Activated CD4-positive, CD25-positive, alpha-beta regulatory T cell (primary cell): Measurements from ENCODE around the gene BARX1.
"Not testable (repeated sequence)": the region's sequence is repeated elsewhere in the genome, so short reads cannot be mapped to it uniquely, and the experiment has no call there.

Experiments used
- DNase-seq, 4 experiments: peaks; one replicate each; lab custom pipeline; 2025; lab: John Stamatoyannopoulos, UW

The BARX1 gene

GRCh38 chr9:93951655-93952118 is 3.5 kb downstream of the BARX1 start:
- no peak for DNase-seq

GRCh38 chr9:93950619-93951601 is 4.2 kb downstream of the BARX1 start:
- no peak for DNase-seq

DNA sequence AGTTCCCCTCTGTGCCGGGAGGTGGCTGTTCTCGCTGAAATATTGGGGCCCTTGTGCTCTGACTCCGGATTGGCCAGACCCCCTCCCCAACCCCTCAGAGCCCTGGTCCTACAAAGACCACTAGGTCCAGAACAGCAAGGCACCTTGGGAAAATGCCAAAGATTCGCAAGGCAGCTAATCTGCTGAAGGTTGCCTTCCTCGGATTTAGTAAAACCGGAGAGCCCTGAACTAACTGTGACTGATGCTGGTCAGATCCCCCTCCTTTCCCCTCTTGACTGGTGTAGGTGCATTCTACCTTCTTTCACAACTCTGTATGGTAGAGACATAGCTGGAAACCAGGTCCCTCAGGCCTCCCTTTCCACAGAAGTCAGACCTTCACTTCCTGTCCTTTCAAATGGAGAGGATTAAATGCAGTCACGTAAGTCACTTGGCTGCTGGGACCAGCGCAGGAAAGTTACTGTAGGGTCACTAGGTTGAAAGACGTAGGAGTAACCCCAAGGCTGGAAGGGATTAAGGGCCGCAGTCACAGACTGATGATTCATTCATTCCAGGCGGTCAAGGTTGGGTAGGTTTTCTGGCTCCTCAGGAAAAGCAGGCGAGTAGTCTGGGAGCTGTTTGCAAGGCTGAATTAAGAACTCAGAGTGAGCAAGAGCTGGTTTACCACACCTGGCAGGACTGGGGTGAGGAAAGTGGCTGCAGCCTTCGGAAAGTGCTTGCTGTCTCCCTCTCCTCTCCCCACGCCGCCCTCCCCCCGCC is 5.3 kb downstream of the BARX1 start:
- no peak for DNase-seq

DNA sequence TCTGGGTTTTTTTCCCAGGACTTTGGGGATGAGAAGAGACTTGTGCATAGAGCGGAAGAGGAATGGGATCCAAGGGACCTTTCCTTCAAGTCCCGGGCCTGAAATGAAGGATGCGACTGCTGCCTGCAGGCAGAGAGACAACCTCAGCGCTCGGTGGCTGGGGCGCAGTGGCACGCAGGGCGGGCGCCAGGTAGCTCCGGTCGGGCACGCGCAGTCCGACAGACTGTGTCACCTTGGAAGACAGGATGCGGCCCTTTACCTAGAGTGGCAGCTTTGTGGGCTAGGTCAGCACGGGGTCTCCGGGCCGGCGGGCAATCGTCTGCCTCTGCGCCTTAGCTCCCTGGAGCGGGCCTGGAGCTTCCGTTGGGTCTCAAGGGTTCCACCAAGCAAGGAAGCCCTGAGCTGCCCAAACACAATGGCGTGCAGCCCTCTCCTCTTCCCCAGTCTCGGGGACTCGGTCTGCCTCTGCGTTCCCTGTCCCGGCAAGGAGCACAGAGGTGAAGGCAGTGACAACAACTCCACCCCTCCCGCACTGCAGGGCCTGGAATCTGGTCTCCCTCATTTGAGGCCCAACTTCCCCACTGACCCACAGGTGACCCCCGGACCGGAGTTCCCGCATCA is 6.0 kb downstream of the BARX1 start:
- DNase-seq: no peak

DNA sequence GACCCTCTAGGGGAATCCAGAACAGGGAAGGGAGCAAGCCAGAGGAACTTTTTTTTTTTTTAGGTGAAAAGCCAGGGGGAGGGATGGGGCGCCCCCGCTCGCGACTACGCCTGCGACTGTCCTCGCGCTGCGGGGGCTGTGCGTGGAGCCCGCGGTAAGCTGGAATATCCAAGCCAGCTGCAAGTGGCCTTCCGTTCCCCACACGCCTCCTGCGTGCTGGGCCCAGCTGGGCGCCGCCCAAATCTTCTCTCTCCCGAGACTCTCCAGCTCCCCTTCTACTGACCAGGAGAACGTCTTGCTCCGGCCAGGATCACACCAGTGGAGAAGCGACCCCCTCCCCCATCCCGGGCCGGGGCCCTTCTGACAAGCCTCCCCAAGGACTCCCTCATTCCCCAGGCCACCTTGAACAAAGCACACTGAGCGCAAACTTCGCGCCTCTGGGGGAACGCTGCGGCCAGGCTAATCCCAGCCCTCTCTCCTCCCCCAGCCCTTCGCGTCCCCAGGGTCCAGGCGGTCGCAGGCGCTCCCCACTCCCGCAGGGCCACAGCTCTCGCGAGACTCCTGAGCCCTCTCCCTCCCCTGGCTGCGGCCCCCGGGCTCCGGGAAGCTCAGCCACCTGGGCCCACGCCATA is 6.6 kb downstream of the BARX1 start:
- no peak for DNase-seq

GRCh38 chr9:93947409-93948070 is 7.6 kb downstream of the BARX1 start:
- no peak for DNase-seq

DNA sequence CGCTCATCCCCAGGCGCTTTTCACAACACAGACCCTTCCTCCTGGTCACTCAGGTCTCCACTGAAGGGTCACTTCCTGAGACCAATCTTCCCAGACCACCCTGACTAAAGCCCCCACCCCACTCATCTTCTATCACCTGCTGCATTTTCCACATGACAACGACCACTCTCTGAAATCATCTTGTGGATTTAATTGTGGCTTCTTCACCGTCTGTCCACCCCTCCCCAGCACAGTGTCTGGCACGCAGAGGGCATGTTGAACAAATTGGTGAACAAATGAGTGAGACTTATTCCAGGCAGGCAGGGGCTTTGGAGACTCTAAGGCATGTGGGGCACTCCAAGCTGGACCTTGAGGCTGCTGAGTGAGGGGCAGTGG is 8.8 kb downstream of the BARX1 start:
- no peak for DNase-seq

- no peak for DNase-seq
Observed at GRCh38 chr9:93945400-93946337, 9.5 kb downstream of the BARX1 start.

- no peak for DNase-seq
Observed at GRCh38 chr9:93944011-93944410, 11.1 kb downstream of the BARX1 start.

GRCh38 chr9:93942161-93942560 is 13.0 kb downstream of the BARX1 start:
- DNase-seq: no peak

DNA sequence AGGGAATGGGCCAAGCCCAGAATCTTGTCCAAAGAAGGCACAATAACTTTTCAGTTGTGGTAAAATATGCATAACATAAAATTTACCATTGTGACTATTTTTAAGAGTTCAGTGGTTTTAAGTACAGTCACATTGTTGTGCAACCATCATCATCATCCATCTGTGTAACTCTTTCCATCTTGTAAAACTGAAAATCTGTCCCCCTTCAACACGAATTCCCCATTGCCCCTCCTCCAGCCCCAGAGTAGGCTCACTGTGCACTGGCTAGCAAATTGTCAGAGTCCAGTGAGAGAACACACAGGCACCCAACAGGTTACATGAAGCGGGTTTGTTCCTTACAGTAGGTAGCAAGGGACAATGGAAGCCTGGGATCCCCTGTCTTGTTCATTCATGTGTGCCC is 13.7 kb downstream of the BARX1 start:
- no peak for DNase-seq

DNA sequence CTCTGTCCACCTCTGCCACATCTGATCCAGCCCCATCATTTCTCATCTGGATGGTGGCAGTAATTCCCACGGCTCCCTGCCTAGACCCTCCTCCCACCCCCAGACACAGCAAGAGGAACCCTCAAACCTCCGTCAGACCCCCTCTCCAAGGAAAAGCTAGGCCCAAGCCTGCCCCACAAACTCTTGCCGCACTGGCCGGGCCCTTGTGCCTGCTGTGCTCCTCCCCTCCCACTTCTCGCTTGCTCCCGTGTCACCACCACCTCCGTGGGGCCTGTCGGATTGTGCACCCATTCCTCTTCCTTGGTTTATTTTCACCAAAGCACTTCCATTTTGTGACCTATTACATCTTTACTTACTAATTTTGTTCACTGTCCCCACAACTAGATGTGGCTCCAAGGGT is 14.2 kb downstream of the BARX1 start:
- DNase-seq: no peak

GRCh38 chr9:93939589-93939988 is 15.6 kb downstream of the BARX1 start:
- DNase-seq: not testable (repeated sequence)

GRCh38 chr9:93937193-93937592 is 18.0 kb downstream of the BARX1 start:
- no peak for DNase-seq

- no peak for DNase-seq
Observed at GRCh38 chr9:93931905-93932304, 23.2 kb downstream of the BARX1 start.

GRCh38 chr9:93930070-93930469 is 25.1 kb downstream of the BARX1 start:
- DNase-seq: no peak

- no peak for DNase-seq
Observed at GRCh38 chr9:93929231-93929630, 25.9 kb downstream of the BARX1 start.

- DNase-seq: no peak
Observed at GRCh38 chr9:93922535-93922934, 32.6 kb downstream of the BARX1 start.

DNA sequence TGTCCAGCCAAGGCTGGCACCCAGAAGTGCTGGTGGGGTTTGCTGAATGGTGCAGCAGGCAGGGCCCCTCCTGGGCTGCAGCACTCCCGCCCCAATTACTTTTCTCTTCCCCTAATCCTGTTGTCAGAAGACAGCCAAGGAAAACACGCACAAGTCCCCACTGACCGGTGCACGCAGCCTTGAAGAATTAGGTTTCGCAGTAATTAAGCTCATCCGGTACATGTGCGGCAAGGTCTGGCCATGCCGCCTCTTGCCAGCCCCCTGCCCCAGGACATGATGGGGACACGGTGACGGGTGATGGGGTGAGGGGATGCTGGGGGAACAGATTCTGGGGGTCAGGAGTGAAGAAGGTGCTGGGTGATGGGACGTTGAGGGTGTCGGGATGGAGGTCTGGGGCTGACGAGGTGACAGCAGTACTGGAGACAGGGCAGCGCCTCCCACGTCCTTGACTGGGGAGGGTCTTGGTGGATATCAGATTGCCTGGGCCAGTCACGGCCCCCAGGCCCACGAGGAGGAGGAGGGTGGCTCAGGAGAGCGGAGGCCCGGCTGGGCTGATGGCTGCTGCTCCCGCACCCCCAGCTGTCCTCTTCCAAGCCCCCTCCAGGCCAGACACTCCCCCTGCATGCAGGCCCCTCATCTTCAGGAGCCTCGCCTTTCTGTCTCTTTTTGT is 34.9 kb downstream of the BARX1 start:
- DNase-seq: no peak

DNA sequence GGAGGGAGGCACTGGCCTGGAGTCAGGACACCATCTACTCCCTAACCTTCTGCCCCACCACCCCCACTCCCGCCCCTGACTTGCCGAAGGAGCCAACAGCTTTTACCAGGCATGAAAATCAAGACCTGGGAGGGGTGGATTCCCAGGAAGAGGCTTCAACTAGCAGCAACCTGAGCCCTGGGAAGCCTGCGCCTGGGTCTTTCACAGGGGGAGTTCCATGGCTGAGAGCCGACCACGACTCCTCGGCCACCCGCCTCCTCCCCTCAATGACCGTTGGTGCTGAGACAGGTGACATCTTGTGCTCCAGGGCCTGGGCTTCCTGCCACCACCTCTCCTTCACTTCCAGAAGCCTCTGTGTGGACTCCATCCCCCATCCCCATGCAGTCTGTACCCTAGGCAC is 37.1 kb downstream of the BARX1 start:
- DNase-seq: no peak
